GM19025 (cell line): ENCODE data around the gene VRK2.
"Not testable (repeated sequence)": the region's sequence is repeated elsewhere in the genome, so short reads cannot be mapped to it uniquely, and the experiment has no call there.

Source experiments
- ATAC-seq: cut with Tn5 transposase; IDR thresholded peaks from one replicate; pipeline ENCODE4 v1.9.1; 2021; ENCODE audit warnings: mild to moderate bottlenecking, low read depth, moderate library complexity; ENCODE audit not compliant: unreplicated experiment

Gene VRK2

DNA sequence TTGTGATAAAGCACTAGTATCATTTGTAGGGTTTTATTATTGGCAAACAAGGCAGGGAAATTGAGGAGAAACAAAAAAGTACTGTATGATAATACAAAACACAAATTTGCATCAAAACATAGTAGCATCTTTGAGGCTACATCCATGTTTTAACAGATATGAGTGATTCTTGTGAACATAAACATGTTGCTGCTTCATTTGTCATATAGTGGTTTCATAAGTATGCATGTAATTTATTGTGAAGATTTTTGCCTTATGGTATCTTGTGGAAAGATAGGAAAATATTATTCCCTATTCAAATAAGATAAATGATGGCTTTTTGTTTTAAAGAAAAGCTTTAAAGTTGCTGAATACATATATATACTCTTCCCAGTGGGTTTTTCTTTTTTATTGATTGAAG is 60.3 kb downstream of the VRK2 start:
- ATAC-seq: no peak

DNA sequence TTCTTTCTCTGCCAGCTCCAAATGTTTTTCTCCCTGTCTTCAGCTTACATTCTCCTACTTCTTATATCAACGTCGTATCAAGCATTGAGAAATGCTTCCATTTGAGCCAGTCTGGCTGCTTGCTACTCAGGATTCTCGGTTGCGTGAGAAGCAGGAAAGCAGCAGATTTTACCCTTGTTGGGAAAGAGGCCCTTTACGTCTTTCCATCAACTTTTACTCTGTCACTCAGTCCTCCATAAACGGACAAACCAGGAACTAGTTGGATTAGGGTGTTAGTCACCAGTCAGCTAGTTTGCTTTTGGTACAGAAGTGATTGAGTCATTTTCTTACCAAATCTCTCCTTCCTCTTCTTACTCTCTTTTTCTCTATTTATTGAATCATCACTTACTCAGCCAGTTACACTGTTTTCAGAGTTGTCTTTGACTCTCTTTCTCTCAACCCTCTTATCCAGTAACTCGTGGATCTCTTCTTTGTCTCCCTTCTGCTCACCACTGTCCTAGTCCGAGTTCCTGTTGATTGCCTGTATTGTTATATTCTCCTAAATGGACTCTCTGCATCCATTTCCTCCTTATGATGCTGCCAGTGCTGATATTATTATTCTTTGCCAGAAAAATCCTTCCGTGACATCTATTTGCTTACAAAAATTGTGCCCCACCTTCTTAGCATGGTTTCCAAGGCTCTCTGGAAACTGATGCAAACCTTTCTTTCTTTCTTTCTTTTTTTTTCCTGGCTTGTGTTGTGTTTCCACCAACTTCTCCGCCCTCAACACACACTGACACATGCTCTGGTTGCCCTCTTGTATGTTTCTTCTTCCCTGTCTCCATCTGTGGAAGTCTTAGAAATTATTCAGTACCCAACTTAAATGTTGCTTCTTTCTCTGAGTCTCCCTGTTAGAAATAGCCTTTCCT is 61.5 kb downstream of the VRK2 start:
- ATAC-seq: no peak

DNA sequence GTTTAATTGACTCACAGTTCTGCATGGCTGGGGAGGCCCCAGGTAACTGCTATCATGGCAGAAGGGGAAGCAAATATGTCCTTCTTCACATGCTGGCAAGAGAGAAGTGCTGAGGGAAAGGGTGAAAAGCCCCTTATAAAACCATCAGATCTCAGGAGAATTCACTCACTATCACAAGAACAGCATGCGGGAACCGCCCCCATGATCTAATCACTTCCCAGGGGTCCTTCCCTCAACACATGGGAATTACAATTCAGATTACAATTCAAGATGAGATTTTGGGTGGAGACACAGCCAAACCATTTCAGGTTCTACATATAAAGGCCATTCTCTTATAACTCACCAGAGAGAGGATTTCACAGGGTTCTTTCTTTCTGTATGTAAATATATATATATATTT is 62.9 kb downstream of the VRK2 start:
- no peak for ATAC-seq

DNA sequence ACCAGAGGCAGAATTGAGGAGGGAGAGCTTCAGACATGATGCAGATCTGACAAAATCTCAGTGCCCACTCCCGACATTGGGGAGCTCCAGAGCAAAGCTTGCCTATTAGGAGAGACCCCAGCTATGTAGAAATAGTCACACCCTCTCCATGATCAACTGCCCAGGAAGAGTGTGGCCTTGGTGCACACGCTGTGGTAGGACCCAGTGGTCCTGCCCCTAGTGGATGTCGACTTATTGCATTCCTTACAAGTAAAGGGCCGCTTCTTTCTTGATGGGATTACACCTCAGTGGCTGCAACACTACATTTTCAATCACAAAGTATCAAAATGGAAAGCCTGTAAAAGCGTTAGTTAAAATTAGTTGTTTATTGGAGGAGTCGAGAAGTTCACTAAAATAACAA is 64.2 kb downstream of the VRK2 start:
- ATAC-seq: no peak

DNA sequence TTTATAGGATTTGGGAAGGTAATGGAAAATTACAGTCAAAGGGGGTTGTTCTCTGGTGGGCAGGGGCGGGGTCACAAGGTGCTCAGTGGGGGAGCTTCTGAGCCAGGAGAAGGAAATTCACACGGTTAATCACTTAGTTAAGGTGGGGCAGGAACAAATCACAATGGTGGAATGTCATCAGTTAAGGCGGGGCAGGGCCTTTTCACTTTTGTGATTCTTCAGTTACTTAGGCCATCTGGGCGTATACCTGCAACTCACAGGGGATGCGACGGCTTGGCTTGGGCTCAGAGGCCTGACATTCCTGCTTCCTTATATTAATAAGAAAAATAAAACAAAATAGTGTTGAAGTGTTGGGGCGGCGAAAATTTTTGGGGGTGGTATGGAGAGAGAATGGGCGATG is 67.0 kb downstream of the VRK2 start:
- not testable (repeated sequence) for ATAC-seq

DNA sequence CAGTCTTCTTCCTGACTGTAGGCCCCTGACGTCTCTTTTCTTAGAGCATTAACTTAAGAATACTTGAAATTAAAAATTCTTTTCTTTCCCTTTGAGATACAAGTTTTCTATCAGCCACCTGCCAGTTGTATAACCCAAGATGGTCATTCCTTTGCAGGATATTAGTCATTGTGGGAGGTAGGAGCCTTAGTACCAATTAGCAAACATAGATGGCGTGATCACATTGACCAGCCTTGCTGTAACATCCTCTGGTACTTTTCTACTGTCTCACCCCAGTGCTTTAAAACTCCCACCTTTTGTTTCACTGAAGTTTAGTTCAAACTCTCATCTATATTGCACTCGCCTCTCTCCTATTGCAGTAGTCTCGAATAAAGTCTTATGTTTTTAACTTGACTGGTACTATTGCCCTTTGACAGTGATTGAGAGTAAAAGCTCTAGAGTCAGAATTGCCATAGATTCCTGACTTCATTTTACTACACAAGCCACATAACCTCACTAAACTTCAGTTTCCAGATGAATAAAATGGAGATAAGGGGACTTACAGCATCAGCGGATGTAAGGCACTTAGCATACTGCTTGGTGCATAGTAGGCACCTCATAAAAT is 74.1 kb downstream of the VRK2 start:
- no peak for ATAC-seq

DNA sequence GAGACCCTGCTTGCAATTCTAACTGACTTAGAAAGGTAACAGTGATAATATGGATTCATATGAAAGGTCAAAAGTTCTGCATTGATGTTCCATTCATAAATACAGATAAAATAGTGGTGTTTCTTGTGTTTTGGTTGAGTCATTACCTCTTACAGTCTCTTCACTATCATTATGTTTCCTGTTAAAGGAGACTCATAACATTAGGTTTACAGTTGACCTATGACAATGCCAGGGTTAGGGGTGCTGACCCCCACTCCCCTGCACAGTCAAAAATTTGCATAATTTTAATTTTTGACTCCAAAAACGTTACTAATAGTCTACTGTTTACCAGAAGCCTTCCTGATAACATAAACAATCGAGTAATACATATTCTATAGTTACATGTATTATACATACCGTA is 75.4 kb downstream of the VRK2 start:
- no peak for ATAC-seq

DNA sequence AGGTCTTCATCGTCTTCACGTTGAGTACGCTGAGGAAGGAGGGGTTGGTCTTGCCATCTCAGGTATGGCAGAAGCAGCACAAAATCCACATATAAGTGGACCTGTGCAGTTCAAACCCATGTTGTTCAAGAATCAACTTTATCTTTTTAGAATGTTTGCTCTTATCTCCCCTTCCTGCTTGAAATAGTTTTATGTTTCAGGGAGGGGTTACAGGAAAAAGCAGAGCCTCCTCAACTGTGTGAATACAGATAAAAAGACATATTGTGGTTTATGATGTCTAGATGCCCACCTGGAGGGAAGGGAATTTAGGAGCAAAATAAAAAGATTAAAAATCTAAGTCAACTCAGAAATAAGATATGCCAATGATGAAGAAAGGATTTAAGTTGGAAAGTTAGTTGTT is 75.9 kb downstream of the VRK2 start:
- no peak for ATAC-seq

DNA sequence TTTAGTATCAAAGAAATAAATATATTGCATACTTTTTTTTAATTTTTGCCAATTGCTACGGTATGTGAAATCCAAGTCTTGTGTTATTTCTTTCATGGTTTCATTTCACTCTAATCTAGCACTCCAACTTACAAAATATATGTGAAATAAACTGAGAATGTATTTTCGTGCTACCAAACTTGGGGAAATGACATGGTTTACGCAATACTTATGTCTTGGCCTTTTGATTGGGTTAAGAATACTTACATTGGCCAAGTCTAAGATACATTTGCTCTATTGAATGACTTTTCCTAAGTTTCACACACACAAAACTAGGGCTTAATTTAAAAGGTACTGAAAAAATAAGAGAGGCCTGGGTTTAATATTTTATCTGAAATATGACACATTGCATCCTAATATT is 80.5 kb downstream of the VRK2 start:
- no peak for ATAC-seq

DNA sequence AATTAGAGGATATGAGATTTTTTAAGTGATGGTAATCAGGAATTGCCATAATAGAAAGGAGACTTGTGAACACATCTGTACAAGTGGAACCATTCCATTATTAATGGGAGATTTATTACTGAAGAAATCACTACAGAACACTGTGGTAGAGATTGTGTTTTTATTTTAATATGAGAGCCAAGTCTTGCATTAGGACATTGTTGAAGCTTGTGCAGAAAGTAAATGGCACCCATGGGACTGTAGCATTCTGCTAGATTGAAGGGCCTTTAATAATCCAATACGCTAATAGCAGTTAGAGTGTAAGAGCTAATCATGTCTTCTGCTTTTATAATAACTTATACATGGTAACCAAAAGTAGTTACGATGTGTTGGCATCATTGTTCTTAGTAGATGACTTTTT is 83.6 kb downstream of the VRK2 start:
- no peak for ATAC-seq

DNA sequence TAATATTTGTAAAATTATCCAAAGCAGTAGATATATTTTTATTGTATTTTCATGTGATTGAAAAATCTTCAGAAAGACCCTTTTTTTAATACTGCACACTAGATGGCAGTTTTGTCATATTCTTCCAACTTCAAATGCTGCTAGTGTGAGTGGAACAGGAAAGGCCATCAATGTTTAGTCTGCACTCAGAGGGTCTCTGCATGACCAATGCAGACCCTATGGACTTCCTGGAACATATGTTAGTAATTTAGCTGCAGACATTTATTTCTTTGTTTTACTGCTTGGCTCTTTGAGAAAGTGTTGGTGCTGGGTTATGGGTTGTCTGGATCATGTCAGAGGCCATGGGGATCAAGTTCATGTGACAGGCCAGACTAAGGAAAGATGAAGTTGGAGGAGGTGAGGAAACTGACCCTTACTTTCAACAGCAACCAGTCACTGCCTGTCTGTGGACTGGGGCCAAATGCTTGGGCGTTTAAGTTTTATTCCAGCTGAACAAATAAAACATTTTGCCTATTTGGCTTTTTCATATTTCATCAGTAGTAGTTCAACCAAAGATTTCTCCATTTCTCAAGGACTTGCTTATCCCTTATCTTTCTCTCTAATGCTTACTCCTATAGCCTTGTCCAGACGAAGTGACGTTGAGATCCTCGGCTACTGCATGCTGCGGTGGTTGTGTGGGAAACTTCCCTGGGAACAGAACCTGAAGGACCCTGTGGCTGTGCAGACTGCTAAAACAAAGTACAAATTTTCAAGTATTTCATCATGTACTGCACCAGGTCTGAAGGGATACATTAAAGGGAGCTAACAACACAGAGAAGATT is 84.8 kb downstream of the VRK2 start:
- ATAC-seq: no peak

DNA sequence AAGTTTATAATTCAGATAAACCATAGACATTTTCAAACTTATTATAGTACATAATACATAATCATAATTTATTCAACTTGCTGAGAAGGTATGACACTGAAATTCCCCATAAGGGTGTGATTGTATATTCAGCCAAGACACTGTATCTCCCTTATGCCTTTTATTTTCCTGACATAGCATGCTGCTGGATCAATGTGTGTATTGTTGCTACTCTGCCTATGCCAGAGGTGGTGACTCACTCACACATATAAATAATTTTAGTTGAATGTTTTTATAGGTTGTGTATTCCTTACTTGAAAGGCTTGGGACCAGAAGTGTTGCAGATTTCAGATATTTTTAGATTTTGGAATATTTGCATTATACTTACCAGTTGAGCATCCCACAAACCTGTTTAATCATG is 86.8 kb downstream of the VRK2 start:
- no peak for ATAC-seq

DNA sequence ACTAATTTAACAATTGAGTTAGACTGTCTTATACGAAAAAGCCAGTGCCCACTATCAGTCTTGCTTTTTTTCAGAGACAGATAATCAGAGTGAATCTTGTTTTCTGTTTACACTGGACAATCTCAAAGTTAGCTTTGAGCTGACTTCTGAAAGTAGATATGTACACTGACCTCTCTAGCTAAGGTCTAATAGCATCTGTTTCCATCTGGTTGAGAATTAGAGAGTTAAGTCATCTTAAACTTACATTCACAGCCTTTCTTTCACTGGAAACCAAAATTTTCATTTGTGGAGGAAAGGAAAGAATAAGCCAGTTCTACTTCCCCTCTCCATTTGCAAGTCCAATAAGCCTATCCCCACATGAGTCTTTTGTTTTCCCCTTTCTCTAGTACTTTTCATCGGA is 89.3 kb downstream of the VRK2 start:
- no peak for ATAC-seq

DNA sequence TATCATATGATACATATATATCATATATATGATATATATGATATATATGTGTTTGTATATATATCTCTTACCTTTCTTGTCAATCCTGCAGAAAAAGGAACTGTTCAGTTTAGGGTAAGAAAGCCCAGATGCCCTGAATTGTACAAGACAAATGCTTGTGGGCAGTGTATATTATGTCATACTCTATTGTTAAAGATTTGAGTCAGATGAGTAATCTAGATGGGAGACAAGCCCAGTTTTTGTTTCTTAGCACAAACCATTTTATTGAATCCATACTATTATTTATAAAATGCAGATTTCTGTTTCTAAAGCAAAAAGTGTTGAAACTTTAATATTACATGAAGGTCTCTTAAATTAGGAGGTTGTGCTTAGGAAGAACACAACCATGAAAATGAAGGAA is 90.6 kb downstream of the VRK2 start:
- no peak for ATAC-seq

DNA sequence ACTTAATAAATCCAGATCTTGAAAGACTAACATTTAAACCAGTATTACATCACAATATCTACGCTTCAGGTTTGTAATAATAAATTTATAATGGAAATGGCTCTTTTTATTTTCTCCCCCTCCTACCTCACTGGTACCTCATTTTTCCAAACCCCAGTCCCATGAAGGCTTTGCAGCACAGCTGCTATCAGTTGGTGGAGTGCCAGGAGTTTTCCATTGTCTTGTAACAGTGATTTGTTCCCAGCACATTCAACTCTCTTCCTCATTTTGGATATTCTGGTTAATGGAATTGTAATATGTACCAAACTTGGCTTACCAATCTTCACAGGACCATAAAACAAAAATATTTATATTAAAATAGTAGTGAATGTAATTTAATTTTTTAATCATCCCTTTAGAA is 91.2 kb downstream of the VRK2 start:
- no peak for ATAC-seq

DNA sequence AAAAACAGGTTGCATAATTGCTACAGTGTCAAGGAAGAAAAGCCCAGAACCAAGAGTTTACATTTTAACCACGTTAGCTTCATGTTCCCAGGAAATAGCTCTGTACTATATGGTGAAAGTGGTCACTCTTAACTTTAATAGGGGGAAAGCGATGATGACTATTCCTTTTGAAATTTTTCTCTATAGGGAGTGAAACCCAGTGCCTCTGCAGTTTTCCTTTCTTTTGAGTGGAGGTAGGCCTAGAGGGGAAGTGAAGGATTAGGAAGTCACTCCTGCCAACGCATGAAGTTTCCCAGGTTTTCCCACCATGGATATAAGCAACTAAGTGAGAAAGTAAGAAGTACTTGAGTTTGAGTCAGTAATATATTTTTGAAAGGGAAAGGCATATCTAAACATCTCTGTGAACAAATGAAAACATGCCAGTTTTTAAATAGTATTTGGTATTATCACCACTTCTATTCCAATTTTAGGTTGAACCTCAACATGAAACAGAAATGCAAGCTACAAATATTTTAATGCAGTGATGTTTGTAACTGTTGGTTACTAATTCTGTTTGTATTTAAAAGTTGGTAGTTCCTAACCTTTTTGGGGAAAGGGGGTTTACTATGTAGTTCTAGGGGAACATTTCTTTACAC is 91.9 kb downstream of the VRK2 start:
- no peak for ATAC-seq

DNA sequence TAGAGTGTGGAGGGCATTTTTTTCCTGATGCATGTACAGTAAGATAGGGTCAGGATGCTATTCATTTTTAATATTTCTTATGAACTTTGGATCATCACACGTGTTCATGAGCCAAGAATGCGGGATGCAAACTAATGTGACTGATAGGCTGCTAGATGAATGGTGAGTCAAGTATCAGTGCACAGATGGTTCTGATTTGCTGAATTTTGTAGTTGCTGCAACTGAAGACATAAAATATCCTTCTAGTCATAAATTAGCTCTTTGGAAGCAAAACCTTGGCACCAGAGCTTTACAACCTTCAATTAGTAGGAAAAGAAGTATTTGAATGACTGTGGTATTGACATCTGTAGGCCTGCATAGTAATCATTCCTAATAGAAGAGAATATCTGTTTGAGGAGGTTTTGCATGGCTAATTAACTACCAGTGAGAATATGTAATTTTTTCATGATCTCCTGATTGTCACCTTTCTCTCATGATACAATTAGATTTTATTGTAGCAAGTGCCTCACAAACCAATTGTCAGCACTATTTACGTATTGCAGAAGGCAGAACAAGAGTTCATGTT is 94.0 kb downstream of the VRK2 start:
- ATAC-seq: no peak

DNA sequence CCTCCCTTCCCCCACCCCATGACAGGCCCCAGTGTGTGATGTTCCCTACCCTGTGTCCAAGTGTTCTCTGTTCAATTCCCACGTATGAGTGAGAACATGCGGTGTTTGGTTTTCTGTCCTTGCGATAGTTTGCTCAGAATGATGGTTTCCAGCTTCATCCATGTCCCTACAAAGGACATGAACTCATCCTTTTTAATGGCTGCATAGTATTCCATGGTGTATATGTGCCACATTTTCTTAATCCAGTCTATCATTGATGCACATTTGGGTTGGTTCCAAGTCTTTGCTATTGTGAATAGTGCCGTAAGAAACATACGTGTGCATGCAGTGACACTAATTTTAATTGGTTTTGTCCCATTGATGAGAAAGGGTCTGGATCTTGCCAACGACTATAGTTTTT is 99.2 kb downstream of the VRK2 start:
- ATAC-seq: not testable (repeated sequence)

DNA sequence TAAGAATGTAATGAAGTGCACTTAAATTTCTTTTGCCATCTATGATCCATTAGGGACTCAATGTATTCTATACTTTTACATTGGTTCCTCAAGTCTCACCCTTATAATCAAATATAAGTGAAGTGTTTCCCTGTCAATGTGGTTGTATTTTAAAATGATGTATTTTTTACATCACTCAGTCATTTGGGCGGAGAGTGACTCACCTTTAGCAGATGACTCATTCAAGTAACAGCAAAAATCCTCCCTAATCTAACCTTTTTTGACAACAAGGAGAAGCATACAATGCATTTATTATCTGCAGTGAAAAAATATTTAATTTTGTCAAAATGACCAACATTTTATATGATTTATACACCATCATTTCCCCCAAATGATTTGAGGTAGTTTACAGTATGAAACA is 100.1 kb downstream of the VRK2 start:
- ATAC-seq: no peak

DNA sequence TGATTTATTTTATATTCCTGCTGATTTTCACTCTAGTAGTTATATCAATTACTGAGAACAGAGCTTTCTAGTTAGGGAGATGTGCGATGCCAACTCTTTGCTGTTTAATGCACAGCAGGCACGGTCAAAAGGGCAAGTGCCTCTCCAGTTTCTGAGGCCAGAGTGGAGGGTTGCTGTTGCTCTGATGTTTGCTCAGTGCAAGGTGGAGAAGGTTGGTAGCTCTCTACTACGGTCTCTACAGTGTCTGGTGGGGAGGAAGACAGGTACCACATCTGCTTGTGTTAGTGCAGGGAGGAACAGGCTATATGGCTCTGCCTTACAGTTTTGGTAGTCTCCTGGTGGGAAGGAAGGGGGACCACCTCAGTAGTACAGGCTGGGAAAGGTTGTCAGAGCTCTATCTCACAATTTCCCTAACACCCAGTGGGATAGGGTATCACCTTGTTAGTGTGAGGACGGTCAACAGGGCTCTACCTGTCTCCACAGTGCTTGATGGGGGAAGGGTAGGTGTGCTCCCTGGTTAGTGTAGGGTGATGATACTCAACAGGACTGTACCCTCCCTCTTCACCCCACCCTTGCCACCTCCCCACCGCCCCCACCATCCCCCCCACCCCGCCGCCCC is 108.7 kb downstream of the VRK2 start:
- ATAC-seq: no peak
